HG03354 (cell line): ENCODE data around the gene PFDN6.
"Not testable (repeated sequence)": the region's sequence is repeated elsewhere in the genome, so short reads cannot be mapped to it uniquely, and the experiment has no call there.

ENCODE experiments used
- ATAC-seq: cut with Tn5 transposase; IDR thresholded peaks from one replicate; pipeline ENCODE4 v1.9.1; 2021; ENCODE audit warnings: mild to moderate bottlenecking; ENCODE audit not compliant: unreplicated experiment, poor library complexity, severe bottlenecking

The PFDN6 gene

DNA sequence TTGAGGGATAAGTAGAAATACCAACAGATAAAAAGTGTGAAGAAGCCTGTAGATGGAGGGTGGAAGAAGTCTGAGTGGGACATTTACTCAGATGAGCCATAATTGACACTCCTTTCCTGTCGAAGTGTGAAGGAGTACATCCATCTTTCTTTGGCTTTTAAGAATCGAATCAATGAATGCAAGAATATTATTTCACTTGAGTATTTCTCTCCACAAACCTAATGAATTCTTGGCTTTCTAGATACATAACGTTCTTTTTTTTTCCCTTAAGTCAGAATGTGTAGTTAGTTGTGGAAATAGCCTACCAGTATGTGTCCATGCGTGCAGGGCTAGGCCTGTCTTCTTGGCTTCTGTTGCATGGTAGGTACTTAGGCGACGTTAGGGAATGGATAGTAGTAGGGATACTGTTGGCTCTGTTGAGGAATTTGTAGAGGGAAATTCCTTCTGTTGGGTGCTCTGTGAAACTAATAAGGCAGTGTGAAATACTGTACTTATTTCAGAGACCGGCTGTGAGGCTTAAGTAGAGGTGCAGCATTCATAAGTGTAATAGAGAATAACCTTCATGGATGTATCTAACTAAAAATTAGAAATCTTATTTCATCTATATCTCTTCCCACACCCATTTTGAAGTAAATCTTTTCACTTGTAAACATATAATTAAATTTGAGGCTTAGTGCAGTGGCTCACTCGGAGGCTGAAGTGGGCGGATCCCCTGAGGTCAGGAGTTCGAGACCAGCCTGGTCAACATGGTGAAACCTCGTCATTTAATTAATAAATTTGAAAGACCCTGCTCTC, 16.1 kb upstream of the PFDN6 start:
- ATAC-seq, result no peak

DNA sequence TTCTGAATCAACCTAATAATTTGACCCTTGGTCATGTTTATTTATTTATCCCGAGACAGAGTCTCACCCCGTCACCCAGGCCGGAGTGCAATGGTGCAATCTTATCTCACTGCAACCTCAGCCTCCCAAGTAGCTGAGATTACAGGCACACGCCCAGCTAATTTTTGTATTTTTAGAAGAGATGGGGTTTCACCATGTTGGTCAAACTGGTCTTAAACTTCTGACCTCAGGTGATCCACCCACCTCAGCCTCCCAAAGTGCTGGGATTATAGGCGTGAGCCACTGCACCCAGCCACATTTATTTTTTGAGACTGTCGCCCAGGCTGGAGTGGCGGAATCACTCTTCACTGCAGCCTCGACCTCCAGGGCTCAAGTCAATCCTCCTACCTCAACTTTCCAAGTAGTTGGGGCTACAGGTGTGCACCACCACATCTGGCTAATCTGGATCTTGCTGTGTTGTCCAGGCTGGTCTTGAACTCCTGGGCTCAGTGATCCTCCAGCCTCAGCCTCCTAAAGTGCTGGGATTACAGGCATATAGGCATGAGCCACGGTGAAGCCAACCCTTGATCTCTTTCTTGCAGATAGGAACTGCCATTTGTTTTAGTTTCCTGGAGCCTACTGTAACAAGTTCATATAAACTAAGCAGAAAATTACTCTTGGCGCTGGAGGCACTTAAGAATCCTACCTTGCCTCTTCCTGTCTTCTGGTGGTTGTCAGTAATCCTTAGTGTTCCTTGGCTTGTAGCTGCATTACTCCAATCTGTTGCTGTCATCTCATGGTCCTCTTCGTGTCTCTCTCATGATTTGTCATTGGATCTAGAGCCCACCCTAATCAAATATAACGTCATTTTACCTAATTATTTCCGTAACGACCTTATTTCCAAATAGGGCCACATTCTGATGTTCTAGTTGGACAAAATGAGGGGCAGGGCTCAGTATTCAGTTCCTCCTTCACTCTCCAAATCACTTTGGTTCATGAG, 15.2 kb upstream of the PFDN6 start:
- ATAC-seq, result no peak

DNA sequence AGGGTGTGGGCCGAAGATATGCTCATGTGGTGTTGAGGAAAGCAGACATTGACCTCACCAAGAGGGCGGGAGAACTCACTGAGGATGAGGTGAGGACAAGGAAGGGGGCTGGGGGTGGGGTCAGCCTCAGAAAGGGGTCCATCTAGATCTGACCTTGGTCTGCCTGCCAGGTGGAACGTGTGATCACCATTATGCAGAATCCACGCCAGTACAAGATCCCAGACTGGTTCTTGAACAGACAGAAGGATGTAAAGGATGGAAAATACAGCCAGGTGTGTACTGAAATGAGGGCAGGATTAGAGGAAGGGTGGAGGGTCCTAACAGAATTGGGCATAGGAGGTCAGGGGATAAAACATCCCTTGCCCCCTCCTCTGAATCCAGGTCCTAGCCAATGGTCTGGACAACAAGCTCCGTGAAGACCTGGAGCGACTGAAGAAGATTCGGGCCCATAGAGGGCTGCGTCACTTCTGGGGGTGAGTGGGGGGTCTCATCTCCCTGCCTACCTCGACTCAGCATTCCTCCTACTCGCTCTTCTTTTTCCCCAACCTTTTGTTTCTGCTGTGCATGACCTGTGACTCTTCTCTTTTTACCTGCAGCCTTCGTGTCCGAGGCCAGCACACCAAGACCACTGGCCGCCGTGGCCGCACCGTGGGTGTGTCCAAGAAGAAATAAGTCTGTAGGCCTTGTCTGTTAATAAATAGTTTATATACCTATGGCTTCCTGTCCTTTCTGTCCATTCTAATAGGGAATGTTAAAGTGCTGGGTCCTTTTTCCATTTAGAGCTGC, 13.4 kb upstream of the PFDN6 start:
- not testable (repeated sequence) for ATAC-seq

DNA sequence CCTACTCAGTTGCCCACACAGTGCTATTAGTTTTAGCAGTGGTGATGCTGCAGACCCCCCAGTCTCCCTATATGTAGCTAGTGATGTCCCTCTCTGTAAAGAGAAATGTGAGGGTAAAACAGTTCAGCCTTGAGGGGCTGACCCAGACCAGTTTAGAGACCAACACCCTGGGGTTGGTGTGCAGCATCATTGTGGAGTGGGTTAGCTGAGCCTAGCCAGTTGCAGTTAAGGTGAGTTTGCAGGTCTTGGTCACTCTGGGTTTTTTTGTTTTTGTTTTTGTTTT, 12.9 kb upstream of the PFDN6 start:
- no peak for ATAC-seq

DNA sequence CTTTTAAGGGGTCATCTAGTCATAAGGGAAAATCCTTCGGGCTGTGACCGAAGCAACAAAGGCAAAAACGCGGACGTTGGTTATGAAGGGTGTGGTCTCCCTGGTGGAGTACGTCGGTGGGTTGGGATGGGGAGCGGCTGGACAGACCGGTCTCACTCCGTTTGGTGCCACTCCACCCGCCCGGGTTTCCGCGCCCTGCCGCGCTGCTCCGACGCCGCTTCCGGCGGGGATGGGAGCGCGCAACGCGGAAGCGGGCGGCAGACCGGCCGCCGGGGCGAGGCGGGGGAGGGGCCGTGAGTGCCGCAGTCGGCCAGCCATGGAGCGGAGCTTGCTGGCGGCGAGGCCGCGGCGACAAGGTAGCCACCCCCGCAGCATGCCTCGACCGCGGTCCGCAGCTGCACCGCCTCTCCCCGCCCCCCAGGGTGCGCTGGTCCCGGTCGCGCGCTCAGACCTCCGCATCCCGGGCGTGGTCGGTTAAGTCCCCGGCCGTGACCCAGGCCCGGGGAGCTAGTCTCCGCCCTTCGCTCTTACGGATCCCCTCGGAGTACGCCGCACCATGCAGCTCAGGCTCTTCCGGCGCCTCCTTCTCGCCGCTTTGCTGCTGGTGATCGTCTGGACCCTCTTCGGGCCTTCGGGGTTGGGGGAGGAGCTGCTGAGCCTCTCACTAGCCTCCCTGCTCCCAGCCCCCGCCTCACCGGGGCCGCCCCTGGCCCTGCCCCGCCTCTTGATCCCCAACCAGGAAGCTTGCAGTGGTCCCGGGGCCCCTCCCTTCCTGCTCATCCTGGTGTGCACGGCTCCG, 12.3 kb upstream of the PFDN6 start, which contains the start of gene B3GALT4:
Gene B3GALT4 (plus strand): TSS at position 260 of the 799 bp plus-strand sequence. CDS start 297 bp downstream, at position 557.
- peak; percentile 59 for ATAC-seq

DNA sequence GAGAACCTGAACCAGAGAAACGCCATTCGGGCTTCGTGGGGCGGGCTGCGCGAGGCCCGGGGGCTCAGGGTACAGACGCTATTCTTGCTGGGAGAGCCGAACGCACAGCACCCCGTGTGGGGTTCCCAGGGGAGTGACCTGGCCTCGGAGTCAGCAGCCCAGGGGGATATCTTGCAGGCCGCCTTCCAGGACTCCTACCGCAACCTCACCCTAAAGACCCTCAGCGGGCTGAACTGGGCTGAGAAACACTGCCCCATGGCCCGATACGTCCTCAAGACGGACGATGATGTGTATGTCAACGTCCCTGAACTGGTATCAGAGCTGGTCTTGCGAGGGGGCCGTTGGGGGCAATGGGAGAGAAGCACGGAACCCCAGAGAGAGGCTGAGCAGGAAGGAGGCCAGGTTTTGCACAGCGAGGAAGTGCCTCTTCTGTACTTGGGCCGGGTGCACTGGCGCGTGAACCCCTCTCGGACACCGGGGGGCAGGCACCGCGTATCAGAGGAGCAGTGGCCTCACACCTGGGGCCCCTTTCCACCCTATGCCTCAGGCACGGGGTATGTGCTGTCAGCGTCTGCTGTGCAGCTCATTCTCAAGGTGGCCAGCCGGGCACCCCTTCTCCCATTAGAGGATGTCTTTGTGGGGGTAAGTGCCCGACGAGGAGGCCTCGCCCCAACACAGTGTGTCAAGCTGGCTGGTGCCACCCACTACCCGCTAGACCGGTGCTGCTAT, 11.6 kb upstream of the PFDN6 start:
- ATAC-seq, result no peak

DNA sequence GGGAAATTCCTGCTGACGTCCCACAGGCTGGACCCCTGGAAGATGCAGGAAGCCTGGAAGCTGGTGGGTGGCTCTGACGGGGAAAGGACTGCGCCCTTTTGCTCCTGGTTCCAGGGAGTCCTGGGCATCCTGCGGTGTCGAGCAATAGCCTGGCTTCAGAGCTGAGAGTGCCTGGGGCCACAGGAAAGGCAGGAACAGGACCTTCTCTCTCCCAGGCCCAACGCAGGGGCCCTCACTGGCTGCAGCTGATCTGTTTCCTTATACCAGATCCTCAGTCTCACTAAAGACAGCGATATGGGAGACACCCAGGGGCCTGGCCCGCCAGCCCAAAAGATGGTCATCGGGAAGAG, 11.0 kb upstream of the PFDN6 start:
- no peak for ATAC-seq

DNA sequence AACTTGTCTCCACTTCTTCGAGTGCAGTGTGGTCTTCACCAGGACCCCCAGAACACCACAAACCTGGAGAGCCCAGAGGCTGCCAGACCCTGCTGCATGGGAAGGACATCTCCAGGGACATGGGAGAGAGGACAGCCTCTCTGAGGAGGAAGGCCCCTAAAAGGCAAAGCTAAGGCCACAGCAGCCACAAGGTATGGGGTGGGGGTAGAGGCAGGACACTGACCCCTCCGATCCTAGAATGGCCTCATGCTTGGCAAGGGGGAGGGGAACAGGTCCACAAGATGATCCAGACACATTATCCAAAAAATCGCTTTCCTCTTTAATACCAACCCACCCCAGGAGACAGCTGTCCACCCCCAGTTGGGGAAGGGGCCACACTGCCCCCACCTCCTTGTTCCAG, 10.6 kb upstream of the PFDN6 start:
- no peak for ATAC-seq

DNA sequence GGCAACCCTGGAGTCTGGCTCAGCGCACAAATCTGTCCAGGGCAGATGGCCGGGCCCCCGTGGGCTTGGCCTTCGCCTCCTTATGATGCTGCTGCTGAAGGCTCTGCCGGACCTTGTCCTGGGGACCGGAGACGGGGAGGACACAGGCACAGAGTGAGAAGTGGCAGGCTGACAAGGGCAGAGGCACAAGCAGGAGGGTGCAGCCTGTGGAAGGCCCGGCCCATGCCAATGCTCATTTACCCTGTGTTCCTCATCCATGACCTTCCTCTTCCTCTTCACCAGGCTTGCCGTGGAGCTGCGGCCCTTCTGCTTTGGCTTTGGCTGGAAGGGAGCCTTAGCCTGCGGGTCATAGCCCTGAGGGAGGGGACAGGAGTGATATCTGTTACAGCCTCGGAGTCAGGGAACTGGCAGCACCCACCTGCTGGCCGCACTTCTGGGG, 10.1 kb upstream of the PFDN6 start:
- ATAC-seq, result no peak

DNA sequence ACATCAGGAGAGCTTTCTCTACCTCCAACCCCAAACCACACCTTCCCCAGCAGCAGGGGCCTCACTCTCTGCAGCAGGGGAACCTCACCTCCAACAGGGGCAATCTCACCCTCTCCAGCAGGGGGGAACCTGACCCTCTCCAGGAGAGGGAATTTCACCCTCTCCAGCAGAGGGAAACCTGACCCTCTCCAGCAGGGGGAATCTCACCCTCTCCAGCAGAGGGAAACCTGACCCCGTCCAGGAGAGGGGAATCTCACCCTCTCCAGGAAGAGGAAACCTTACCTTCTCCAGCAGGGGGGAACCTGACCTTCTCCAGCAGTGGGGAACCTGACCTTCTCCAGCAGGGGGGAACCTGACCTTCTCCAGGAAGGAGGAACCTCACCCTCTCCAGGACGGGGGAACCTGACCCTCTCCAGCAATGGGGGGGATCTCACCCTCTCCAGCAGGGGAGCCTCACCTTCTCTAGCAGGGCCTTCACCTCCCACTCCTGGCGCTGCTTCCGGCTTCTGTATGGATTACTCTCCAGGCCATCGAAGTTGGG, 9.4 kb upstream of the PFDN6 start:
- no peak for ATAC-seq

DNA sequence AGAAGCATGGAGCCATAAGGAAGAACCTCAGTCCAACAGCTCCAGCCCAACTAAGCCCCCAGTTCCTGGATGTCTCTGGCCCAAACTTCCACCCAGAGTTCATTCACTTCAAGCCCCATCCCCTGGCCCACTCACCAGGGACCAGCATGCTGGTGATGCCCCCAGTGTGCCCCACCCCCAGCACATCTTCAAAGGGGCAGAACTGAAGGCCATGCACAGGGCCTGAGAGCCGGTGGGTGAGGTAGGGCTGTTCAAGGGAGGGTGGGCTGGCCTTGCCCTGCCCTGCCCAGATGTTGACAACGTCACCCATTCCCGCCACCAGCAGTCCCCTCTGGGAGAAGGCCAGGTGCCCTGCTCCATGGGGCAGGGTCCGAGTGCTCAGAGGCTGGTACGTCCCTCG, 8.9 kb upstream of the PFDN6 start:
- no peak for ATAC-seq

DNA sequence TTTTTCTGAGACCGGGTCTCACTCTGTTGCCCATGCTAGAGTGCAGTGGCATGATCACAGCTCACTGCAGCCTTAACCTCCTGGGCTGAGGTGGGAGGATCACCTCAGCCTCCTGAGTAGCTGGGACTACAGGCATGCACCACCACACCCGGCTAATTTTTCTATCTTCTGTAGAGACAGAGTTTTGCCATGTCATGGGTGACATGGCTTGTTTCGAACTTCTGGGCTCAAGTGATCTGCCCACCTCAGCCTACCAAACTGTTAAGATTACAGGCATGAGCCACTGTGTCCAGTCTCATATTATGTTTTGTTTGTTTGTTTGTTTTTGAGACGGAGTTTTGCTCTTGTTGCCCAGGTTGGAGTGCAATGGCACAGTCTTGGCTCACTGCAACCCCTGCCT, 4.2 kb upstream of the PFDN6 start:
- ATAC-seq, result not testable (repeated sequence)

DNA sequence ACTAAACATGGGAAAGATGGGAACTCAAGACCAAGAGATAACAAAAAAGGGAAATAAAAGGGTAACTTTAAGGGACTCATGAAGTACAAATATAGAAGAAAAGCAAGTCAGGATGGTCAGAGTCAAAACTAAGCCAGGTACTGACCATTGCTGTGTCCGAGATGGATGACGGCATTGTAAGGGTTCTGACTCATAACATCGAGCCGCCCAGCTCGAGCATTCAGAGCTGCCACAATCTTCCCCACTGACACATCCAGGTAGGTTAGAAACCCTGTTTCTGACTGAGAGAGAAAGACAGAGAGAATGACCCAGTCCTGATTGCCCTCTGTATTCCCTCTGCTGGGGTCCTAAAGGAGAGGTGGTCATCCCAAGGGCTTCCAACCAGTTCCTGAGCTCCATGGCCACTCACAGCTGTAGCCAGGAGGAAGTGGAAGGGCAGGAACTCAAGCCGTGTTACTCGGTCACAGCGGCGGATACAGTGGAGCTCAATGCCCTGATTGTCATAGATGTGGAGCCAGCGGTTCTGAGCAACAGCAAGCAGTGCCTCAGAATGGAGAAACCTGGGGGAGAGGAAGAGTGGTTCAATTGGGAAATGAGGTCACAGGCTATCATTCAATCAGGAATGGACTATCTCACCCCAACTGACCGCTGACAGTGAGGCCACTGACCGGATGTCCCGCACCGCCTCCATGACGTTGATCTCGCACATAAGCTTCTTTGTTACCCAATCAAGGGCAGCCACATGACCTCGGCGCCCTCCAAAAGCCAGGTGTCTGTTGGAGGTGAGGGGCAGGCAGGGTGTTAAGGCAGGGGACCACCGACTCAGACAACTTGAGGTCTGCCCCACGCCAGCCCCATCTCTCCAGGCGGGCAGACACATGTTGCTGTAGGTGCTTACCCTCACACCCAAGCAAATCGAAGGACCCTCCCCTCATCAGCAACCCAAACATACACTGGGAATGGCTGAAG, 2.2 kb upstream of the PFDN6 start:
- no peak for ATAC-seq

DNA sequence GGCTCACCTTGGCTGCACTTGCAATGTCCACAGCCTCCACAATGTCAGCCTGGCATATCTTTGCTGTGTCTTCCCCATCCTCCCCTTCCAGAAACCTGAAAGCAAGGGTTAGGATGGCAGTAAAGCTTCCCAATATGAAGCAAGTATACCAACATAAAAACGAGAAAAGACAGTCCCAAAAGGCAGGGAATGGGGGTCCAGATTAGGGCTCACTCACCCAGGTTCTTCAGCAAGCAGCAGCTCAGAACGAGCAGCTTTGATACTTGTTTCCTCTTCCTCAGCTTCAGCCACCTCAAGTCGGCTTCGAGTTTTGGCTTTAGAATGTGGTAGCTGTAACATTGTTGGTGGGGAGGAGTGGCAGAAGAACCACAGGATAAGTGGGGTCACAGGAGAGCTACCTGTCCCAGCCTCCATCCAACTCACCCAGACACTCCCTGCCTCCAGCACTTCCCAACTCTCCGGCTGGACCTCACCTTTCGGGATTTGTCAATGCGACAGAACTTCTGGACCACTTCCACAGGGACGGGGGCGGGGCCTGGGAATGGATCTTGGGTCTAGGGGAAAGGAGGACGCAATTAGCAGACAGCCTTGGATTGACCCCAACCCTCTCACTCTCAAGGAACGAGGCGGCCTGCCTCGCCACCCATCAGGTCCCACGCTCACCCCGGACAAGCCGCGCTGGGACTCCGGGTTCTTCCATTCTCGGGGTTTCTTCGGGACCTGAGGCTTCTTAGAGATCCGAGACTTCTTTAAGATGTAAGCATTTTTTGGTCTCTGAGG, 1.1 kb upstream of the PFDN6 start:
- ATAC-seq, result no peak

DNA sequence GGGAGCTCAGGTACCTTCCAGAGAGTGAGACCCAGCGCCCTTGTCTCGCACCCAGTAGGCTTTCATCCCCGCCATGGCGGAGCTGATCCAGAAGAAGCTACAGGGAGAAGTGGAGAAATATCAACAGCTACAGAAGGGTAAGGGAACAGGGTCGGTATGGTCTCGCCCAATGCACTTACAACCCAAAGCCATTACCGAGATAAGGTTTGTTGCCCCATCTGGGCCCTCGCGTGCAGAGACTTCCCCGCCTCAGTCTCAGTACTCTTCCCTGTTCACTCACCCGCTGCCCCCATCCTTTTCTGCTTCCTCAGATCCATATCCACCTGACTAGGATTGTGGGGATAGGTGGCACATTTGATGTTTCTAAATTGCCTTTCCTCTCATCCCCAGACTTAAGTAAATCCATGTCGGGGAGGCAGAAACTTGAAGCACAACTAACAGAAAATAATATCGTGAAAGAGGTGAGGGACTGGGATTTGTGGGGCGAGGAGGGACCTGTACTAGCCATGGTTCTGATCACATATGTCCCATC, 449 bp downstream of the PFDN6 start:
- ATAC-seq, result peak; percentile 14

DNA sequence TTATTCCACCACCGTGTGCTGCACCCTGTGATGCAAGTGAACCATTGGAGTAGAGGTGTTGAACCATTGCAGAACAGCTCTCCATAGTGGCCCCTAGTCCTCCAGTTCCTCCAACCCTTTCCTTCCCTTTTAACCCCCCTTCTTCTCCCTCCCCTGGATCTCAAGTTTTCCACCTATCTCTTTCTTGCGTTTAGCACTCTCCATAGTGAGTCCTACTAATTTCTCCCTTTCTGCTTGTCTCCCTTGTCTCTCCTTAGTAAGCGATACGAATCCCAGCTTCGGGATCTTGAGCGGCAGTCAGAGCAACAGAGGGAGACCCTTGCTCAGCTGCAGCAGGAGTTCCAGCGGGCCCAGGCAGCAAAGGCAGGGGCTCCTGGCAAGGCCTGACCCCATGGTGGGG, 1.1 kb downstream of the PFDN6 start:
- ATAC-seq, result no peak
